H1 (cell line): Measurements from ENCODE around the gene CEACAM6. TPM values are rescaled to one million over a fixed set of nuclear protein-coding genes. Genes with fewer than 3 reads are reported as not detected.
"Not testable (repeated sequence)": the region's sequence is repeated elsewhere in the genome, so short reads cannot be mapped to it uniquely, and the experiment has no call there.

Experiments
- CTCF ChIA-PET: fragments of 300-600 bp; sonication (Branson Sonifier 250); formaldehyde crosslinking; loops from one replicate; lab custom pipeline; 2021; ENCODE audit not compliant: partially characterized antibody; lab: Charles Lee
- POLR2A ChIA-PET: fragments of 300-600 bp; sonication (Branson Sonifier 250); formaldehyde crosslinking; loops from one replicate; lab custom pipeline; 2021; ENCODE audit warnings: inconsistent platforms; ENCODE audit not compliant: partially characterized antibody; lab: Charles Lee
- DNase-seq, 2 experiments: peaks; one replicate each; pipeline versions ENCODE4 v3.0.0 to v3.0.0-alpha.2; 2010 to 2022; ENCODE audit warnings: low spot score in 2 of 2, low read depth in 1 of 2, mixed read lengths in 1 of 2
- FAIRE-seq: peaks from 2 replicates; lab custom pipeline; 2011; peaks lifted over from hg19 to GRCh38; lab: Jason Lieb, UNC
- H2AFZ ChIP-seq: 2 replicates; pipeline ENCODE4 v1.8.1; 2012; ENCODE audit warnings: low read length, inconsistent platforms
- H2AK5ac ChIP-seq: 2 replicates; pipeline ENCODE4 v1.6.1; 2013; ENCODE audit warnings: low read depth, low read length
- H2BK120ac ChIP-seq: replicated peaks from 2 replicates; pipeline ENCODE3; 2013; ENCODE audit warnings: low read depth, low read length, inconsistent platforms
- H2BK12ac ChIP-seq: 2 replicates; pipeline ENCODE4 v1.6.1; 2013; ENCODE audit warnings: low read depth, low read length
- H2BK15ac ChIP-seq: 2 replicates; pipeline ENCODE4 v1.6.1; 2013; ENCODE audit warnings: low read length
- H2BK20ac ChIP-seq: 2 replicates; pipeline ENCODE4 v1.6.1; 2013; ENCODE audit warnings: low read length
- H2BK5ac ChIP-seq: 2 replicates; pipeline ENCODE4 v1.6.1; 2013; ENCODE audit warnings: low read depth, low read length
- H3K14ac ChIP-seq: 2 replicates; pipeline ENCODE4 v1.6.1; 2013; ENCODE audit warnings: inconsistent platforms; ENCODE audit not compliant: insufficient read length
- H3K18ac ChIP-seq: 2 replicates; pipeline ENCODE4 v1.6.1; 2013; ENCODE audit warnings: low read length; ENCODE audit errors: extremely low read depth
- H3K23ac ChIP-seq: 2 replicates; pipeline ENCODE4 v1.6.1; 2013; ENCODE audit warnings: inconsistent platforms; ENCODE audit not compliant: insufficient read length
- H3K23me2 ChIP-seq: 2 replicates; pipeline ENCODE4 v1.6.1; 2013; ENCODE audit warnings: low read depth, low read length
- H3K27ac ChIP-seq: 2 replicates; pipeline ENCODE4 v1.6.1; 2011; ENCODE audit warnings: low read depth, low read length, inconsistent platforms
- H3K27me3 ChIP-seq, 4 experiments: replicated peaks in 1 of 4; 1 replicate in 1 of 4; 2 replicates in 3 of 4; pipeline versions ENCODE4 v1.6.1 to v1.8.1; 2011 to 2013; ENCODE audit warnings: low read length in 3 of 4, mild to moderate bottlenecking in 3 of 4, inconsistent platforms in 2 of 4, mixed read lengths in 2 of 4, moderate library complexity in 1 of 4; ENCODE audit not compliant: control insufficient read depth in 3 of 4, insufficient read depth in 3 of 4; ENCODE audit errors: extremely low read depth in 1 of 4
- H3K36me3 ChIP-seq, 4 experiments: 2 replicates each; pipeline versions ENCODE4 v1.6.1 to v1.8.1; 2011 to 2013; ENCODE audit warnings: mild to moderate bottlenecking in 4 of 4, low read length in 3 of 4, moderate library complexity in 2 of 4, control low read depth in 1 of 4, inconsistent platforms in 1 of 4; ENCODE audit not compliant: insufficient read depth in 4 of 4, control insufficient read depth in 2 of 4
- H3K4ac ChIP-seq: replicated peaks from 2 replicates; pipeline ENCODE3; 2013; ENCODE audit warnings: low read length, low read depth, mixed read lengths, inconsistent platforms; ENCODE audit not compliant: insufficient read length
- H3K4me1 ChIP-seq, 4 experiments: replicated peaks in 1 of 4; 1 replicate in 1 of 4; 2 replicates in 3 of 4; pipeline versions ENCODE4 v1.6.1 to v1.8.1; 2011 to 2013; ENCODE audit warnings: low read length in 3 of 4, inconsistent platforms in 2 of 4, mixed read lengths in 1 of 4; ENCODE audit not compliant: insufficient read depth in 4 of 4, control insufficient read depth in 3 of 4
- H3K4me2 ChIP-seq, 2 experiments: 2 replicates each; pipeline versions ENCODE4 v1.6.1 to v1.8.1; 2011 to 2013; ENCODE audit warnings: low read depth in 2 of 2, low read length in 2 of 2, control low read depth in 1 of 2, inconsistent platforms in 1 of 2, mild to moderate bottlenecking in 1 of 2; ENCODE audit not compliant: insufficient read depth in 1 of 2
- H3K4me3 ChIP-seq, 4 experiments: fragments of 200-600, 300-600 bp in 1 of 4; sonication (generic), shearing (Covaris generic), sonication (Bioruptor Twin) in 1 of 4; 2 replicates each; pipeline versions ENCODE4 v1.5.1 to v1.8.1; 2011 to 2016; ENCODE audit warnings: low read length in 4 of 4, low read depth in 3 of 4, control low read depth in 2 of 4, inconsistent platforms in 2 of 4, mild to moderate bottlenecking in 2 of 4, mixed read lengths in 1 of 4, moderate library complexity in 1 of 4; ENCODE audit not compliant: insufficient read depth in 2 of 4; ENCODE audit errors: extremely low read depth in 1 of 4
- H3K56ac ChIP-seq: replicated peaks from 2 replicates; pipeline ENCODE3; 2013; ENCODE audit warnings: low read depth, mild to moderate bottlenecking, mixed read lengths, low read length, inconsistent platforms; ENCODE audit not compliant: insufficient read length
- H3K79me1 ChIP-seq: 2 replicates; pipeline ENCODE4 v1.6.1; 2013; ENCODE audit warnings: low read depth, low read length, control low read depth
- H3K79me2 ChIP-seq, 2 experiments: 2 replicates each; pipeline versions ENCODE4 v1.6.1 to v1.8.1; 2012 to 2013; ENCODE audit warnings: low read length in 2 of 2, mild to moderate bottlenecking in 2 of 2, inconsistent platforms in 1 of 2; ENCODE audit not compliant: insufficient read depth in 2 of 2, control insufficient read depth in 1 of 2
- H3K9ac ChIP-seq, 4 experiments: replicated peaks in 1 of 4; 1 replicate in 1 of 4; 2 replicates in 3 of 4; pipeline versions ENCODE4 v1.6.1 to v1.8.1; 2011 to 2013; ENCODE audit warnings: low read depth in 3 of 4, low read length in 3 of 4, control low read depth in 2 of 4, mild to moderate bottlenecking in 2 of 4, moderate library complexity in 2 of 4, inconsistent platforms in 1 of 4; ENCODE audit errors: extremely low read depth in 1 of 4
- H3K9me3 ChIP-seq, 2 experiments: 2 replicates each; pipeline versions ENCODE4 v1.6.1 to v1.8.1; 2012 to 2013; ENCODE audit warnings: mild to moderate bottlenecking in 2 of 2, moderate library complexity in 2 of 2, control low read depth in 1 of 2, inconsistent platforms in 1 of 2, low read depth in 1 of 2, low read length in 1 of 2, mixed read lengths in 1 of 2; ENCODE audit not compliant: insufficient read depth in 2 of 2
- H4K20me1 ChIP-seq, 2 experiments: replicated peaks in 1 of 2; 2 replicates each; pipeline versions ENCODE3 to v1.8.1; 2011 to 2013; ENCODE audit warnings: inconsistent platforms in 2 of 2, low read length in 2 of 2, mild to moderate bottlenecking in 1 of 2; ENCODE audit not compliant: insufficient read depth in 2 of 2, control insufficient read depth in 1 of 2
- H4K5ac ChIP-seq: 2 replicates; pipeline ENCODE4 v1.6.1; 2013; ENCODE audit warnings: low read length, low read depth, mixed read lengths, inconsistent platforms; ENCODE audit not compliant: insufficient read length
- H4K8ac ChIP-seq: 2 replicates; pipeline ENCODE4 v1.8.0; 2013; ENCODE audit warnings: mild to moderate bottlenecking, moderate library complexity, low read length, inconsistent platforms; ENCODE audit not compliant: insufficient read depth; ENCODE audit errors: extremely low read depth
- H4K91ac ChIP-seq: replicated peaks from 2 replicates; pipeline ENCODE3; 2013; ENCODE audit warnings: low read length, mixed read lengths, inconsistent platforms; ENCODE audit not compliant: insufficient read length
- WGBS, 2 experiments: shearing (Covaris generic) in 1 of 2; methylation state at CpG; one replicate each; pipeline versions ENCODE4 v1.1.6 to v1.1.7; 2013 to 2015; ENCODE audit warnings: low lambda C conversion rate in 2 of 2, mixed read lengths in 2 of 2, inconsistent platforms in 1 of 2, low coverage in 1 of 2, missing lambda C conversion rate in 1 of 2; ENCODE audit not compliant: insufficient replicate concordance in 2 of 2, insufficient coverage in 1 of 2, insufficient read length in 1 of 2; ENCODE audit errors: extremely low coverage in 1 of 2, missing lambda C conversion rate in 1 of 2; 5-methylcytosine and 5-hydroxymethylcytosine counted together
- polyA plus RNA-seq, 7 experiments: library from polyadenylated mRNA; depleted of rRNA in 3 of 7; stranded (reverse) in 5 of 7; unstranded in 2 of 7; fragments of >200 nt in 5 of 7; fragments of 200-250 nt in 2 of 7; gene quantifications; 1 replicate in 5 of 7; 2 replicates in 1 of 7; 4 replicates in 1 of 7; pipeline versions ENCODE4 v1.2.1 to v1.2.3, GENCODE V29; 2011 to 2013; ENCODE audit warnings: missing spikeins in 2 of 7, mixed read lengths in 2 of 7
- total RNA-seq: library from RNA; stranded (reverse); fragmentation: NEBNext Ultra II Directional; extraction: Animal tissue kit (Norgen Biotek cat#: 25700); gene quantifications from 2 replicates; pipeline ENCODE4 v1.2.1, GENCODE V29; 2021

CEACAM6 gene
- total and polyA plus RNA-seq, 2 of the 8 experiments (the other 6 are each of a cell fraction or from before 2014, with no cell fraction given): not detected

DNA sequence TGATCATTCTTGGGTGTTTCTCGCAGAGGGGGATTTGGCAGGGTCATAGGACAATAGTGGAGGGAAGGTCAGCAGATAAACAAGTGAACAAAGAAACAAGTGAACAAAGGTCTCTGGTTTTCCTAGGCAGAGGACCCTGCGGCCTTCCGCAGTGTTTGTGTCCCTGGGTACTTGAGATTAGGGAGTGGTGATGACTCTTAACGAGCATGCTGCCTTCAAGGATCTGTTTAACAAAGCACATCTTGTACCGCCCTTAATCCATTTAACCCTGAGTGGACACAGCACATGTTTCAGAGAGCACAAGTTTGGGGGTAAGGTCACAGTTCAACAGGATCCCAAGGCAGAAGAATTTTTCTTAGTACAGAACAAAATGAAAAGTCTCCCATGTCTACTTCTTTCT is 12.8 kb downstream of the CEACAM6 start:
- H2BK120ac ChIP-seq, H3K79me2 ChIP-seq, H2BK15ac ChIP-seq, H3K4me1 ChIP-seq, H2BK5ac ChIP-seq, POLR2A ChIA-PET, H4K8ac ChIP-seq, DNase-seq, H3K4me2 ChIP-seq, H3K23ac ChIP-seq, H3K4ac ChIP-seq, H3K4me3 ChIP-seq, H3K79me1 ChIP-seq, H3K27me3 ChIP-seq, H3K36me3 ChIP-seq, CTCF ChIA-PET, FAIRE-seq, H2AK5ac ChIP-seq, H2BK20ac ChIP-seq, H4K5ac ChIP-seq, H2BK12ac ChIP-seq, H3K9ac ChIP-seq, H3K27ac ChIP-seq, H3K18ac ChIP-seq, H2AFZ ChIP-seq, H3K23me2 ChIP-seq, H4K20me1 ChIP-seq, H3K14ac ChIP-seq, H3K56ac ChIP-seq, H4K91ac ChIP-seq: not testable (repeated sequence)
- WGBS, 2 experiments: 74% methylated on average over 4 of the region's 5 CpGs; no CpG with 5 or more reads in 1 of the 2 experiments
- peaks cover 52 to 63% of the 10 kb centered on the region in 2 experiments for H3K9me3 ChIP-seq
